Neural cell (in vitro differentiated cells): ENCODE data around the gene IRS2. TPM values are rescaled to one million over a fixed set of nuclear protein-coding genes. Genes with fewer than 3 reads are reported as not detected.

Source experiments
- H2AFZ ChIP-seq: fragments of 200-600, 300-800 bp; sonication (generic), shearing (Covaris generic); 2 replicates; pipeline ENCODE4 v1.6.0; 2014; ENCODE audit warnings: low read depth, mild to moderate bottlenecking, antibody characterized with exemption, low read length, moderate library complexity
- H3F3A ChIP-seq: fragments of 200-600 bp; shearing (Covaris generic); 2 replicates; pipeline ENCODE4 v1.6.1; 2016; ENCODE audit warnings: mild to moderate bottlenecking, moderate library complexity, mixed read lengths, antibody characterized with exemption, low read length; ENCODE audit not compliant: insufficient read depth, poor library complexity, severe bottlenecking
- H3K27ac ChIP-seq: fragments of 200-600, 300-800 bp; sonication (generic), shearing (Covaris generic); 2 replicates; pipeline ENCODE4 v1.5.1; 2014; ENCODE audit warnings: mild to moderate bottlenecking, low read length, moderate library complexity
- H3K27me3 ChIP-seq: fragments of 300-800, 200-600 bp; sonication (generic), shearing (Covaris generic); 2 replicates; pipeline ENCODE4 v1.6.0; 2014; ENCODE audit warnings: mild to moderate bottlenecking, low read depth, low read length, moderate library complexity; ENCODE audit not compliant: insufficient read depth
- H3K36me3 ChIP-seq: fragments of 300-800, 200-600 bp; sonication (generic), shearing (Covaris generic); 2 replicates; pipeline ENCODE4 v1.5.1; 2014; ENCODE audit warnings: mild to moderate bottlenecking, antibody characterized with exemption, low read length, moderate library complexity; ENCODE audit not compliant: insufficient read depth
- H3K4me2 ChIP-seq: fragments of 300-800, 200-600 bp; sonication (generic), shearing (Covaris generic); 2 replicates; pipeline ENCODE4 v1.6.0; 2014; ENCODE audit warnings: mild to moderate bottlenecking, low read length
- H3K4me3 ChIP-seq: fragments of 300-800, 200-600 bp; sonication (generic), shearing (Covaris generic); 2 replicates; pipeline ENCODE4 v1.5.1; 2014; ENCODE audit warnings: mild to moderate bottlenecking, low read length, moderate library complexity
- H3K79me2 ChIP-seq: fragments of 200-600 bp; shearing (Covaris generic); replicated peaks from 2 replicates; pipeline ENCODE4 v1.6.0; 2014; ENCODE audit warnings: mild to moderate bottlenecking, low read length, moderate library complexity; ENCODE audit not compliant: insufficient read depth
- H3K9ac ChIP-seq: fragments of 300-800, 200-600 bp; sonication (generic), shearing (Covaris generic); 2 replicates; pipeline ENCODE4 v1.6.1; 2016; ENCODE audit warnings: mild to moderate bottlenecking, low read length, mixed read lengths
- H3K9me2 ChIP-seq: fragments of 200-600 bp; shearing (Covaris generic); 2 replicates; pipeline ENCODE4 v1.6.1; 2016; ENCODE audit warnings: mild to moderate bottlenecking, low read length, mixed read lengths; ENCODE audit not compliant: insufficient read depth
- H3K9me3 ChIP-seq: fragments of 200-600, 300-800 bp; sonication (generic), shearing (Covaris generic); 2 replicates; pipeline ENCODE4 v1.6.1; 2016; ENCODE audit warnings: mild to moderate bottlenecking, mixed run types, low read length, moderate library complexity, mixed read lengths
- H4K20me1 ChIP-seq: fragments of 200-600 bp; shearing (Covaris generic); 2 replicates; pipeline ENCODE4 v1.6.1; 2016; ENCODE audit warnings: mild to moderate bottlenecking, mixed run types; ENCODE audit not compliant: insufficient read depth
- EP300 ChIP-seq: fragments of 450-650 bp; conservative IDR thresholded peaks from 2 replicates; pipeline ENCODE4 v1.6.1; 2014; ENCODE audit warnings: antibody characterized with exemption, mild to moderate bottlenecking, moderate library complexity; ENCODE audit not compliant: poor library complexity, severe bottlenecking
- EZH2 ChIP-seq: fragments of 200-600, 300-800 bp; shearing (Covaris generic), sonication (generic); IDR thresholded peaks from 2 replicates; pipeline ENCODE4 v1.6.1; 2014; ENCODE audit warnings: antibody characterized with exemption, low read length, borderline replicate concordance, mild to moderate bottlenecking; ENCODE audit not compliant: insufficient read depth, poor library complexity, severe bottlenecking
- MXI1 ChIP-seq: fragments of 450-650 bp; conservative IDR thresholded peaks from 2 replicates; pipeline ENCODE4 v1.6.1; 2014; ENCODE audit warnings: antibody characterized with exemption, mild to moderate bottlenecking; ENCODE audit not compliant: poor library complexity, severe bottlenecking
- POLR2AphosphoS5 ChIP-seq: IDR thresholded peaks from 2 replicates; pipeline ENCODE4 v1.6.1; 2012
- RAD21 ChIP-seq: fragments of 450-650 bp; conservative IDR thresholded peaks from 2 replicates; pipeline ENCODE4 v1.6.1; 2014; ENCODE audit warnings: antibody characterized with exemption, mild to moderate bottlenecking, moderate library complexity
- SMC3 ChIP-seq: fragments of 450-650 bp; conservative IDR thresholded peaks from 2 replicates; pipeline ENCODE4 v1.6.1; 2014; ENCODE audit warnings: antibody characterized with exemption, mild to moderate bottlenecking, moderate library complexity; ENCODE audit not compliant: poor library complexity
- TAF1 ChIP-seq: IDR thresholded peaks from 2 replicates; pipeline ENCODE4 v1.6.1; 2012; ENCODE audit warnings: low read depth
- polyA plus RNA-seq: library from polyadenylated mRNA; depleted of rRNA; stranded (reverse); fragments of >200 nt; gene quantifications from 2 replicates; pipeline ENCODE4 v1.2.3, GENCODE V29; 2014
- TF ChIP-seq, protein P1 (sequence below): fragments of 450-650 bp; IDR thresholded peaks from 2 replicates; pipeline ENCODE4 v1.5.1; 2014; ENCODE audit warnings: antibody characterized with exemption, mild to moderate bottlenecking, moderate library complexity; ENCODE audit not compliant: poor library complexity, severe bottlenecking
- TF ChIP-seq, protein P2 (sequence below): IDR thresholded peaks from 2 replicates; pipeline ENCODE4 v1.6.1; 2012; ENCODE audit warnings: borderline replicate concordance

Gene IRS2
- polyA plus RNA-seq, 1 donor from 2014 or later: 7.1 TPM

- Histone ChIP-seq H3K4me3 (no peak overlapping the region), H4K20me1 (no peaks in the 10 kb centered on the region), H3K9me2 (no peaks in the 10 kb centered on the region), H3K9me3 (no peaks in the 10 kb centered on the region), H3K27me3 (no peaks in the 10 kb centered on the region), H3K27ac (no peak overlapping the region), H3K9ac (no peak overlapping the region), H3F3A (no peaks in the 10 kb centered on the region), H3K4me2 (no peak overlapping the region), H3K79me2 (no peaks in the 10 kb centered on the region), H2AFZ (no peak overlapping the region), H3K36me3 (no peaks in the 10 kb centered on the region)
- TF ChIP-seq SMC3: no peak
- no peak for TF ChIP-seq EZH2
- TF ChIP-seq EP300: no peak
- TF ChIP-seq, protein P1, sequence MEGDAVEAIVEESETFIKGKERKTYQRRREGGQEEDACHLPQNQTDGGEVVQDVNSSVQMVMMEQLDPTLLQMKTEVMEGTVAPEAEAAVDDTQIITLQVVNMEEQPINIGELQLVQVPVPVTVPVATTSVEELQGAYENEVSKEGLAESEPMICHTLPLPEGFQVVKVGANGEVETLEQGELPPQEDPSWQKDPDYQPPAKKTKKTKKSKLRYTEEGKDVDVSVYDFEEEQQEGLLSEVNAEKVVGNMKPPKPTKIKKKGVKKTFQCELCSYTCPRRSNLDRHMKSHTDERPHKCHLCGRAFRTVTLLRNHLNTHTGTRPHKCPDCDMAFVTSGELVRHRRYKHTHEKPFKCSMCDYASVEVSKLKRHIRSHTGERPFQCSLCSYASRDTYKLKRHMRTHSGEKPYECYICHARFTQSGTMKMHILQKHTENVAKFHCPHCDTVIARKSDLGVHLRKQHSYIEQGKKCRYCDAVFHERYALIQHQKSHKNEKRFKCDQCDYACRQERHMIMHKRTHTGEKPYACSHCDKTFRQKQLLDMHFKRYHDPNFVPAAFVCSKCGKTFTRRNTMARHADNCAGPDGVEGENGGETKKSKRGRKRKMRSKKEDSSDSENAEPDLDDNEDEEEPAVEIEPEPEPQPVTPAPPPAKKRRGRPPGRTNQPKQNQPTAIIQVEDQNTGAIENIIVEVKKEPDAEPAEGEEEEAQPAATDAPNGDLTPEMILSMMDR: no peak
- TF ChIP-seq RAD21: no peak
- TF ChIP-seq, protein P2, sequence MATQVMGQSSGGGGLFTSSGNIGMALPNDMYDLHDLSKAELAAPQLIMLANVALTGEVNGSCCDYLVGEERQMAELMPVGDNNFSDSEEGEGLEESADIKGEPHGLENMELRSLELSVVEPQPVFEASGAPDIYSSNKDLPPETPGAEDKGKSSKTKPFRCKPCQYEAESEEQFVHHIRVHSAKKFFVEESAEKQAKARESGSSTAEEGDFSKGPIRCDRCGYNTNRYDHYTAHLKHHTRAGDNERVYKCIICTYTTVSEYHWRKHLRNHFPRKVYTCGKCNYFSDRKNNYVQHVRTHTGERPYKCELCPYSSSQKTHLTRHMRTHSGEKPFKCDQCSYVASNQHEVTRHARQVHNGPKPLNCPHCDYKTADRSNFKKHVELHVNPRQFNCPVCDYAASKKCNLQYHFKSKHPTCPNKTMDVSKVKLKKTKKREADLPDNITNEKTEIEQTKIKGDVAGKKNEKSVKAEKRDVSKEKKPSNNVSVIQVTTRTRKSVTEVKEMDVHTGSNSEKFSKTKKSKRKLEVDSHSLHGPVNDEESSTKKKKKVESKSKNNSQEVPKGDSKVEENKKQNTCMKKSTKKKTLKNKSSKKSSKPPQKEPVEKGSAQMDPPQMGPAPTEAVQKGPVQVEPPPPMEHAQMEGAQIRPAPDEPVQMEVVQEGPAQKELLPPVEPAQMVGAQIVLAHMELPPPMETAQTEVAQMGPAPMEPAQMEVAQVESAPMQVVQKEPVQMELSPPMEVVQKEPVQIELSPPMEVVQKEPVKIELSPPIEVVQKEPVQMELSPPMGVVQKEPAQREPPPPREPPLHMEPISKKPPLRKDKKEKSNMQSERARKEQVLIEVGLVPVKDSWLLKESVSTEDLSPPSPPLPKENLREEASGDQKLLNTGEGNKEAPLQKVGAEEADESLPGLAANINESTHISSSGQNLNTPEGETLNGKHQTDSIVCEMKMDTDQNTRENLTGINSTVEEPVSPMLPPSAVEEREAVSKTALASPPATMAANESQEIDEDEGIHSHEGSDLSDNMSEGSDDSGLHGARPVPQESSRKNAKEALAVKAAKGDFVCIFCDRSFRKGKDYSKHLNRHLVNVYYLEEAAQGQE: no peak
- TF ChIP-seq MXI1: no peak
- TF ChIP-seq POLR2AphosphoS5: no peak
- no peak for TF ChIP-seq TAF1
Measured at GRCh38 chr13:109745702-109746101, 40.7 kb downstream of the IRS2 start.

DNA sequence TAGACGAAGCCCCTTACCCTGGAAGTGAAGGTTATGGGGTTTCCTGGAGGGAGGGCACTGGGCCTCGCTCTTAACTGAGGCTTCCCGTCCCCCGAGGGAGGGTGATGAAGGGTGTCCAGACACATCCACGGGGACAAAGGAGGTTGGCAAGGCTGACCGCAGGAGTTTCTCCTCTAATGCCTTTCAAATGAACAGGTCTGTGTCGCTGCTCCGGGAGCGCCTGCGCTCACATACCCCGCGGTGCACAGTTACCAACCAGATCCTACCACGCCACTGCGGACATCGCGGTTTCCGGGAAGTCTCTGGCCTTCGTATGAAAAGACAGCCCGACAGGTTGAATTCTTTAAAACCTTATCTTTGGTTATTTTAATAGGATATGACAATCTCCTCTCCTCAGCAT, 41.3 kb downstream of the IRS2 start:
- Histone ChIP-seq H4K20me1 (no peaks in the 10 kb centered on the region), H3K4me3 (no peak overlapping the region), H3K4me2 (no peak overlapping the region), H3K9me3 (no peaks in the 10 kb centered on the region), H3K27me3 (no peaks in the 10 kb centered on the region), H3F3A (no peaks in the 10 kb centered on the region), H3K27ac (no peak overlapping the region), H3K9me2 (no peaks in the 10 kb centered on the region), H2AFZ (no peak overlapping the region), H3K79me2 (no peaks in the 10 kb centered on the region), H3K9ac (no peak overlapping the region), H3K36me3 (no peaks in the 10 kb centered on the region)
- TF ChIP-seq TAF1: no peak
- no peak for TF ChIP-seq MXI1
- TF ChIP-seq EZH2: no peak
- TF ChIP-seq, protein P1: no peak
- TF ChIP-seq, protein P2: no peak
- TF ChIP-seq RAD21: no peak
- TF ChIP-seq SMC3: no peak
- TF ChIP-seq POLR2AphosphoS5: no peak
